Astrocyte of the spinal cord (primary cell): Measurements from ENCODE around the gene DEFB114.

Experiments used
- DNase-seq: peaks from one replicate; pipeline ENCODE4 v3.0.0; 2011; ENCODE audit warnings: low read depth, low spot score
- H3K4me3 ChIP-seq: 2 replicates; pipeline ENCODE4 v1.5.1; 2011; ENCODE audit warnings: low read depth, mild to moderate bottlenecking, low read length, moderate library complexity
- in situ Hi-C: cut with HindIII; loops from 2 replicates; pipeline ENCODE4 v1.10.0; 2017; ENCODE audit warnings: low sequenced_read_pairs
- TF ChIP-seq, protein P1 (sequence below): IDR thresholded peaks from 2 replicates; pipeline ENCODE4 v1.5.1; 2012; ENCODE audit warnings: low read depth, mild to moderate bottlenecking, low read length, inconsistent platforms

DEFB114 gene, protein sequence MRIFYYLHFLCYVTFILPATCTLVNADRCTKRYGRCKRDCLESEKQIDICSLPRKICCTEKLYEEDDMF

DNA sequence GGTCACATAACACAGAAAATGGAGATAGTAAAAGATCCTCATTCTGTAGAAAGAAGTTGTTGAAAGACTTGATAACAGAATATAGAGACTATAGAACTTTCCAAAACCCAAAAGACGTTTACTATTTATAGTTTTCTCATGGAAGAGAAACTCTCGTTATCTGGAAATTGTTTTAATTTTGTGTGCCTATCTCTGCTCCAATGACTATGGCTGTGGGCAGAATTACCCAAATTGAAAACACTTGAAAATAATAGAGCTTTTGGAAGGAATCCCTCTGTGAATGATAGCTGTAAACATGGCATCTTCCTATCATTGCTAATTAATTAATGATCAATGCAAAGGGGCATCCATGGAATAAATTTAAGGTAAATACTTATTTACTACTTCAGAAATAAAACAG, at the start of gene DEFB114:
Gene DEFB114, minus strand, starts transcription at position 101 of the 400 bp plus-strand sequence. Its CDS starts 59 bp downstream, at position 42.
- no peak for DNase-seq
- TF ChIP-seq, protein P1, sequence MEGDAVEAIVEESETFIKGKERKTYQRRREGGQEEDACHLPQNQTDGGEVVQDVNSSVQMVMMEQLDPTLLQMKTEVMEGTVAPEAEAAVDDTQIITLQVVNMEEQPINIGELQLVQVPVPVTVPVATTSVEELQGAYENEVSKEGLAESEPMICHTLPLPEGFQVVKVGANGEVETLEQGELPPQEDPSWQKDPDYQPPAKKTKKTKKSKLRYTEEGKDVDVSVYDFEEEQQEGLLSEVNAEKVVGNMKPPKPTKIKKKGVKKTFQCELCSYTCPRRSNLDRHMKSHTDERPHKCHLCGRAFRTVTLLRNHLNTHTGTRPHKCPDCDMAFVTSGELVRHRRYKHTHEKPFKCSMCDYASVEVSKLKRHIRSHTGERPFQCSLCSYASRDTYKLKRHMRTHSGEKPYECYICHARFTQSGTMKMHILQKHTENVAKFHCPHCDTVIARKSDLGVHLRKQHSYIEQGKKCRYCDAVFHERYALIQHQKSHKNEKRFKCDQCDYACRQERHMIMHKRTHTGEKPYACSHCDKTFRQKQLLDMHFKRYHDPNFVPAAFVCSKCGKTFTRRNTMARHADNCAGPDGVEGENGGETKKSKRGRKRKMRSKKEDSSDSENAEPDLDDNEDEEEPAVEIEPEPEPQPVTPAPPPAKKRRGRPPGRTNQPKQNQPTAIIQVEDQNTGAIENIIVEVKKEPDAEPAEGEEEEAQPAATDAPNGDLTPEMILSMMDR: no peak
- H3K4me3 ChIP-seq: no peak within 1 kb of the TSS
- in situ Hi-C loops: no loop called here

DNA sequence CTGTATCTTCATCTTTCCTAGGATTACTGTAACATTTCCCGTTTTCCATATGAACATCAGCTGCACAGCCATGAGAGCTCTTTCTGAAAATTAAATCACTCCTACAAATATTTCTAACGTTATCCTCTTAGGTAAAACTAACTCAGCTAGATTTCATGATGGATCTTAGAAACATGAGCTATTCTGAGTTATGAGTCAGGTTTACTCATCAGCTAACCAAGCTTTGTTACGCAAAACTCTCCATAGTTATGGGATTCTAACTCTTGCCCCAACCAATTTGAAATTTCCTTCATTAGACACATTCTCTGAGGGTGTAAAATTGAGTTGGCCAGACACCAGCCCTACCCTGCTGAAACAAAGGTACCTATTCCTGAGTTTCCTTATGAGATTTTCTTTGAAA, 43.9 kb upstream of the DEFB114 start:
- in situ Hi-C loops: no loop called here
- TF ChIP-seq, protein P1: no peak
- H3K4me3 ChIP-seq: no peak overlapping the region
- peak; percentile 38 for DNase-seq

DNA sequence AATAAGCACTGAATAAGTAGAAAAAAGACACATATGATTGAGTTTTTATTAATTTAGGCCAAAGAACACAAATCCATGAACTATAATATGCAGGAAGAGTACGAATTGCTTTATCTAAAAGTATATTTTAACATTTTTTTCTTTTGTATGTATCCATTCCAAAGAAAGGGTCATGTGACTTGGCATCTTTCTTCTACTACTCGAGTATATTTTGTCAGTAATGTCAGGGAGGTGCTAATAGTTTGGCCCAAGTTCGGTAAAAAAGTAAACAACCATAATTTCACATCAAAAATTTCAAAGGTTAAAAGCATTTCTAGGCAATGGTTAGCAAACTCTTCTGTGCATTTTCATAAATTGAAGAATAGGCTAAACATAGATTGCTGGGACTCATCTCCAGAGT, 39.2 kb upstream of the DEFB114 start:
- no peak overlapping the region for H3K4me3 ChIP-seq
- in situ Hi-C loops: no loop called here
- no peak for DNase-seq
- TF ChIP-seq, protein P1: no peak

DNA sequence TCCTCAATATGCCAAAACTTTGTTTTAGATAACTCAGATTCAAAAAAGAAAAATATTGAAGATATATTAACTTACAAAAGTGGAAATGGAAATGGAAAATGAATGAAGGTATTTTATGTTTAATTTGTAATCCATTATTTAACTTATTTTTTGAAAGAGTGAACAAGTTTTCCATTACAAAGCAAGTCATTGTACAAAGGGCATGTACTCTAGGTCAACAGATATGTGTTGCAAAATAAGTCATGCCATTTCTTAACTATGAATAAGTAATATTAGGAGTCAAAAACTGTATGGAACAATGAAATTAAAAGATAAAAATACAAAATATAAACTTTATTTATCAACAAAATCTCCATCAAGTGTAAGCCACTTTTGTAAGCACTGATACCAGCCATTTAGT, 31.3 kb upstream of the DEFB114 start:
- in situ Hi-C loops: no loop called here
- H3K4me3 ChIP-seq: no peak overlapping the region
- no peak for DNase-seq
- TF ChIP-seq, protein P1: no peak

DNA sequence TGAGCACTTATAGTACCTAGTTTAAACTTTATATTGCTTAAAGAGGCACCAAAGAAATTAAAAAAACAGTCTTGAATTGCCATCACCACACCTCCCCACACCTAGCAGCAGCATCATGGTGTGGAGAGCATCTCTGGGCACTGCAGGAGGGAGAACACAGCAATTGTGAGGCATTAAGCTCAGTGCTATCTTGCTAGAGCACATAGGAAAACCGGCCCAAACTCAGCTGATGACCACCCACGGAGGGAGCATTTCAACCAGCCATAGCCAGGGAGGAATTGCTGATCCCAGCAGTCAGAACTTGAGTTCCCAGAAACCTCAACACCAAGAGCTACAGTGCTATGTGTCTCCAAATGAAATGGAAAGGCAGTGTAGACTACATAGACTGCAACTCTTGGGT, 24.9 kb upstream of the DEFB114 start:
- in situ Hi-C loops: no loop called here
- H3K4me3 ChIP-seq: no peak overlapping the region
- TF ChIP-seq, protein P1: no peak
- DNase-seq: no peak

DNA sequence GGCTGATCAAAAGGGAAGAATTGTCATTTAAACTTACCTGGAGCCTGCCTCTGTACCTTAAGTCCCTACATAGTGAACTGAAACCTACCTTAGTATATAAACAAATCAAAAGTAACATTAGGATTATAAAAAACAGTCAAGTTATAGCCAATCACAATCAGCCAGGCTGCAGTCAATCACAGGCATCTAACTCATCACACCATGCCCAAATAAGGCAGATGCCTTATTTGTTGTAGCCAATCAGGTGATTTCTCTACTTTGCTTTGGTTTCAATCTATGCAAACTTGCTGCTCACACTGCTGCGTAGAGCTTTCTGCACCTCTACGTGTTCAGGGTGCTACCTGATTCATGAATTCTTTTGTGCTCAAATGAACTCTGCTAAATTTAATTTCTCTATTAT, 23.8 kb upstream of the DEFB114 start:
- TF ChIP-seq, protein P1: no peak
- no peak for DNase-seq
- H3K4me3 ChIP-seq: no peak overlapping the region
- in situ Hi-C loops: no loop called here

DNA sequence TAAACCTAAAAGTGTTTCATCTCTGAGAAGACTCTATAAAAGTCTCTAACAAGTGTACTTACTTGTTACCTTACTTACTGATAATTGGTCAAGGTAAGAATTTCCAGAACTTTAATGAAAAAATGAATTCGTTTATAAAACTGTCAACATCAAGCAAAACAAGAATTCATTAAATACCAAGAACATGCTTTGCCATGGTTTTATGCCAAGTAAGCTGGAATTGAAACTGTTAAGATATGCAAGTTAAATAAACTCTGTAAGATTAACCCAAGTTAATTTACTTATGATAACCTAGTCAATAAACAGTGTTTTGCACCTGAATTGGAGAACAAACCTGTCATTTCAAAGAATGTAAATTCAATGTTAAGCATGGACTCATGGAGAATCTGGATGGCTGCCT, 22.6 kb upstream of the DEFB114 start:
- H3K4me3 ChIP-seq: no peak overlapping the region
- in situ Hi-C loops: no loop called here
- no peak for DNase-seq
- TF ChIP-seq, protein P1: no peak
